OCI-LY3 (cell line): Measurements from ENCODE around the gene GC.
"Not testable (repeated sequence)": the region's sequence is repeated elsewhere in the genome, so short reads cannot be mapped to it uniquely, and the experiment has no call there.

Source experiments
- H2AFZ ChIP-seq: fragments of 200-600, 300-600 bp; shearing (Covaris generic); 2 replicates; pipeline ENCODE4 v1.6.0; 2014; ENCODE audit warnings: antibody characterized with exemption, low read depth, low read length
- H3K27ac ChIP-seq: fragments of 200-600, 300-600 bp; sonication (generic); 2 replicates; pipeline ENCODE4 v1.5.1; 2014; ENCODE audit warnings: mild to moderate bottlenecking, low read length, moderate library complexity, mixed read lengths
- H3K27me3 ChIP-seq: fragments of 200-600, 300-600 bp; sonication (generic); 2 replicates; pipeline ENCODE4 v1.6.1; 2014; ENCODE audit warnings: low read depth, low read length, mixed read lengths
- H3K36me3 ChIP-seq: fragments of 200-600, 300-600 bp; sonication (generic); replicated peaks from 2 replicates; pipeline ENCODE3; 2014; ENCODE audit warnings: low read depth, low read length, mixed read lengths
- H3K4me1 ChIP-seq: fragments of 300-600, 200-600 bp; sonication (generic); 2 replicates; pipeline ENCODE4 v1.6.1; 2014; ENCODE audit warnings: low read length, mixed read lengths
- H3K4me2 ChIP-seq: fragments of 200-600, 300-600 bp; sonication (generic); 2 replicates; pipeline ENCODE4 v1.6.1; 2014; ENCODE audit warnings: low read length, mixed read lengths
- H3K4me3 ChIP-seq: fragments of 300-600, 200-600 bp; sonication (generic); 2 replicates; pipeline ENCODE4 v1.5.1; 2014; ENCODE audit warnings: antibody characterized with exemption, mild to moderate bottlenecking, low read length, moderate library complexity
- H3K79me2 ChIP-seq: fragments of 300-600, 200-600 bp; shearing (Covaris generic); 2 replicates; pipeline ENCODE4 v1.6.1; 2014; ENCODE audit warnings: mild to moderate bottlenecking, low read length, mixed read lengths
- H3K9ac ChIP-seq: fragments of 300-600, 200-600 bp; shearing (Covaris generic); 2 replicates; pipeline ENCODE4 v1.6.0; 2014; ENCODE audit warnings: mild to moderate bottlenecking, low read length, moderate library complexity
- H3K9me3 ChIP-seq: fragments of 200-600, 300-600 bp; shearing (Covaris generic); 2 replicates; pipeline ENCODE4 v1.6.1; 2014; ENCODE audit warnings: low read length, mixed read lengths; ENCODE audit not compliant: insufficient read depth
- H4K20me1 ChIP-seq: fragments of 200-600, 300-600 bp; sonication (generic); 2 replicates; pipeline ENCODE4 v1.6.1; 2016; ENCODE audit warnings: low read length, mixed read lengths; ENCODE audit not compliant: insufficient read depth
- EZH2phosphoT487 ChIP-seq: fragments of 200-600 bp; shearing (Covaris generic); IDR thresholded peaks from 2 replicates; pipeline ENCODE4 v1.6.1; 2018; ENCODE audit warnings: antibody characterized with exemption, mixed run types, low read depth
- TF ChIP-seq, protein P1 (sequence below): fragments of 200-600, 300-600 bp; sonication (generic); IDR thresholded peaks from 2 replicates; pipeline ENCODE4 v1.5.1; 2014; ENCODE audit warnings: antibody characterized with exemption, low read length, low read depth

The GC gene

DNA sequence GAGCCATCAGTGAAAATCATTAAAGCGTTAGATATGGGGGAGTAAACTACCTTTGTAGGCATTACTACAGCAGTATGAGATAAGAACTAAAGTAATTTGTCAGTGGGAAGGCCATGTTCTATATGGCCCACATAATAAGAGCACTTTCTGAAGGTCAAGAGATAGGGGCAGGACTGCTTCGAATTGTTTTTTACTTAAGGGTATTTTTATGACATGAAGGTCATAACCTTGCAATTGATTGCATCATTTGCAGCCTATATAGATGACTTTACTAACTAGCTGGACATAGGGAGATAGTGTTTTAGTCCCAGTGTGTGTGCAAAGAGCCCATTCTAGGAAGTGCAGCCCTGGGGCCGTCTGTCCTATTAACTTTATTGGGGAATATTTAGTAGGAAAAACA, 23.6 kb upstream of the GC start:
- Histone ChIP-seq H3K9me3 (no peaks in the 10 kb centered on the region), H3K4me2 (no peak overlapping the region), H3K4me1 (no peaks in the 10 kb centered on the region), H3K27me3 (no peaks in the 10 kb centered on the region), H3K27ac (no peak overlapping the region), H3K79me2 (no peaks in the 10 kb centered on the region), H3K9ac (no peak overlapping the region), H4K20me1 (no peaks in the 10 kb centered on the region), H3K36me3 (no peaks in the 10 kb centered on the region), H3K4me3 (no peak overlapping the region), H2AFZ (no peak overlapping the region)
- TF ChIP-seq EZH2phosphoT487, result no peak
- TF ChIP-seq, protein P1, sequence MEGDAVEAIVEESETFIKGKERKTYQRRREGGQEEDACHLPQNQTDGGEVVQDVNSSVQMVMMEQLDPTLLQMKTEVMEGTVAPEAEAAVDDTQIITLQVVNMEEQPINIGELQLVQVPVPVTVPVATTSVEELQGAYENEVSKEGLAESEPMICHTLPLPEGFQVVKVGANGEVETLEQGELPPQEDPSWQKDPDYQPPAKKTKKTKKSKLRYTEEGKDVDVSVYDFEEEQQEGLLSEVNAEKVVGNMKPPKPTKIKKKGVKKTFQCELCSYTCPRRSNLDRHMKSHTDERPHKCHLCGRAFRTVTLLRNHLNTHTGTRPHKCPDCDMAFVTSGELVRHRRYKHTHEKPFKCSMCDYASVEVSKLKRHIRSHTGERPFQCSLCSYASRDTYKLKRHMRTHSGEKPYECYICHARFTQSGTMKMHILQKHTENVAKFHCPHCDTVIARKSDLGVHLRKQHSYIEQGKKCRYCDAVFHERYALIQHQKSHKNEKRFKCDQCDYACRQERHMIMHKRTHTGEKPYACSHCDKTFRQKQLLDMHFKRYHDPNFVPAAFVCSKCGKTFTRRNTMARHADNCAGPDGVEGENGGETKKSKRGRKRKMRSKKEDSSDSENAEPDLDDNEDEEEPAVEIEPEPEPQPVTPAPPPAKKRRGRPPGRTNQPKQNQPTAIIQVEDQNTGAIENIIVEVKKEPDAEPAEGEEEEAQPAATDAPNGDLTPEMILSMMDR, result no peak

DNA sequence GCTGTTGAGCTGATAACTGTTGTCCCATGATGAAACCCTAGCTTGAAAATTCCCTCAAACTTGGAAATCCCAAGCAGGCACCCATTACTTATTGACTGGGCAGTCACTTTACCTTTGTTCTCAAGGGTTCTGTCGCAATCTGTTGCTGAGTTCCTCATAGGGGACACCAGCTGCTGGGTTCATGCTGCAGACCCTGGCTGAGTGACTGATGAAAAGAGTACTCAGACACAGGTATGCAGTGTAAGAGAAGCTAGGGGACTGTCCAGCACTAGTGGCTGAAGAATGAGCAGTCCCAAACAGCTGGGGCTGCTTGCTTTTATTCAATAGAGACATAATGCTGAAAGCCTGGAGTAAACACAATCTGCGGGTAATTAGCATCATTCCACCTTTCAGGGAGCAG, 21.4 kb upstream of the GC start:
- H3K4me1 ChIP-seq, H3K79me2 ChIP-seq, H3K4me3 ChIP-seq, H2AFZ ChIP-seq, H3K4me2 ChIP-seq, H3K27me3 ChIP-seq, H4K20me1 ChIP-seq, H3K36me3 ChIP-seq, H3K9ac ChIP-seq, H3K27ac ChIP-seq, H3K9me3 ChIP-seq: not testable (repeated sequence)

DNA sequence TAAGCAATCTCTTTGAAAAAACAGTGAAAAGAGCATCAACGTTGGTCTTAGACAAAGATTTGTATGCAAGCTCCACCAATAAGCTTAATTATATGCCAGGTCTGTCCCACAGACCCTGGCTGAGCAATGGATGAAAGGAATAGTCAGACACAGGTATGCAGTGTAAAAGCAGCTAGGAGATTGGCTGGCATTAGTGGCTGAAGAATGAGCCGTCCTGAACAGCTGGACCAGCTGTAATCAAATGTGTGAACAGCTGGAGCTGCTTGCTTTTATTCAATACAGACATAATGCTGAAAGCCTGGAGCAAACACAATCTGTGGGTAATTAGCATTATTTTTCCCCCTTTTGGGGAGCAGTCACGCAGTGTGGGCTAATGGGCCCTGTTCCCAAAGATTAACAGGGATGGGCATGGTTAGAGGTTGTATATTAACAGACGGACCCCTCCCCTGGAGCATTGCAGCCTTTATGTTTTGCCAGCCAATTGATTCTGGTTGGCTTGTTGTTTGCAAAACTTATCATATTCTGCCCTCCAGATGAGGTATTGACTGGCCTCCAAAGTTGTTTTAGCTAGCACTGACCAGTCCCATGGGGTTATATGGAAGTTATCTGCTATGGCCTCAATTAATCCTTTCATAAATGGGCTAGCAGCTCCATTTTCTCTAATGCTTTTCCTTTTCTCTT, 20.3 kb upstream of the GC start:
- H3K79me2 ChIP-seq, result not testable (repeated sequence)

DNA sequence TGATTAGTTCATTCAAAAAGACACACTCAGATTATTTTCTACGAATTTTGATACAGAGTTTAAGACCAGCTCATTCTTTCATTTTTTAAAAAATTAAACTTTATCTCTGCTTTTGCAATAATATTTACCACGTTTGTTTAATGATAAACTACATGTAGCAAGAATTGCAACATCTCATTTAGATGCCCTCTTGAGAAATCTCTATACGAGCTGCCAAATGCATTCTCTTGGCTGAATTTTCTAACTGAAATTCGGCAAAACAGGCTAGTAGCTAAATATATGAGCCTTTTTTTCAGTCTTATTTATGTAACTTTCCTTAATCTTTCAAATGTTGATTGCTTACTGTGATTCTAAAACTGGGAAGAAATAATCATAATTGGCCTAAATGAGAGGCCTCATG, 2.1 kb upstream of the GC start:
- no peak overlapping the region for H3K4me2 ChIP-seq
- H4K20me1 ChIP-seq, result no peaks in the 10 kb centered on the region
- no peaks in the 10 kb centered on the region for H3K27me3 ChIP-seq
- H3K4me3 ChIP-seq, result no peak overlapping the region
- H3K27ac ChIP-seq, result no peak overlapping the region
- no peak overlapping the region for H3K9ac ChIP-seq
- no peaks in the 10 kb centered on the region for H3K79me2 ChIP-seq
- H2AFZ ChIP-seq, result no peak overlapping the region
- no peaks in the 10 kb centered on the region for H3K9me3 ChIP-seq
- peaks cover 7% of the 10 kb centered on the region for H3K4me1 ChIP-seq
- TF ChIP-seq EZH2phosphoT487, result no peak
- TF ChIP-seq, protein P1, result no peak
- no peaks in the 10 kb centered on the region for H3K36me3 ChIP-seq

More for the DNA sequence above, 20.3 kb upstream of the GC start:
- not testable (repeated sequence) for H3K9me3 ChIP-seq, H3K27me3 ChIP-seq, H3K4me3 ChIP-seq, H3K36me3 ChIP-seq, H3K4me2 ChIP-seq, H3K27ac ChIP-seq, H2AFZ ChIP-seq, H3K9ac ChIP-seq, H3K4me1 ChIP-seq, H4K20me1 ChIP-seq

DNA sequence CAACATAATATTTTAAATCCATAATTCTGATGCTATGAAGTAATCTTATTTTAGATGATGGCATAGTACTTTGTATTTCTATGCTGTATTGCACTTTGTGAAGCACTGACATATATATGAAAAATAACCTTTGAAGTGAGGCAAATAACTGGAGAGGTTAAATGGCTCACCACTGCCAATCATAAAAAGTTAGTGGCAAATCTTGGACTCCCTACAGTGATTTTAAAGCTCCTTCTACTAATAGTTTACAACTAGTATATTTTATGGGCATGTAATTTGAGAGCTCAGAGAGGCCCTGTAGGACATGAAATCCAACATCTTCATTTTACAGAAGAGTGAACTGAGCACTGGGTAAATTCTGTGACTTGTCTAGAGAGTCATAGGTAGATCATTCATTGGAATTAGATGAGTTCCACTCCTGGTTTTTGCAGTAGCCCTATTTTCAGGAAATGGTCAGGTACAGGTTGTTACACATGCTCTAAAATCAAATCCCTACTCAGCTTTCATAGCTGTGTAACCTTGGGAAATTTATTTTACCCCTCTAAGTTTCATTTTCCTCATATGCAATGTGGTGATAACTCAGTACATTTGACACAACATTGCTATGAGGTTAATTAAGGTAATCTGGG, 804 bp upstream of the GC start:
- TF ChIP-seq, protein P1, result no peak
- TF ChIP-seq EZH2phosphoT487, result no peak
- no peaks in the 10 kb centered on the region for H3K36me3 ChIP-seq
- no peaks in the 10 kb centered on the region for H3K79me2 ChIP-seq
- H3K4me3 ChIP-seq, result no peak overlapping the region
- peaks cover 7% of the 10 kb centered on the region for H3K4me1 ChIP-seq
- H4K20me1 ChIP-seq, result no peaks in the 10 kb centered on the region
- H3K27ac ChIP-seq, result no peak overlapping the region
- H3K27me3 ChIP-seq, result no peaks in the 10 kb centered on the region
- H3K4me2 ChIP-seq, result no peak overlapping the region
- H2AFZ ChIP-seq, result no peak overlapping the region
- no peak overlapping the region for H3K9ac ChIP-seq
- H3K9me3 ChIP-seq, result no peaks in the 10 kb centered on the region
